KMS-11 (cell line): ENCODE data around the gene CCDC146.

Experiments used
- H2AFZ ChIP-seq: fragments of 200-600 bp; sonication (generic); 2 replicates; pipeline ENCODE4 v1.6.1; 2016; ENCODE audit warnings: antibody characterized with exemption, mixed run types, low read depth
- H3K27ac ChIP-seq: fragments of 200-600 bp; sonication (generic); 2 replicates; pipeline ENCODE4 v1.6.1; 2016; ENCODE audit warnings: mild to moderate bottlenecking, mixed run types
- H3K27me3 ChIP-seq: fragments of 200-600 bp; sonication (generic); 2 replicates; pipeline ENCODE4 v1.6.1; 2017; ENCODE audit warnings: mild to moderate bottlenecking, low read depth, mixed run types, moderate library complexity; ENCODE audit not compliant: insufficient read depth
- H3K36me3 ChIP-seq: fragments of 200-600 bp; sonication (generic); 2 replicates; pipeline ENCODE4 v1.6.1; 2017; ENCODE audit warnings: mild to moderate bottlenecking, mixed run types; ENCODE audit not compliant: insufficient read depth
- H3K4me1 ChIP-seq: fragments of 200-600 bp; sonication (generic); 2 replicates; pipeline ENCODE4 v1.6.1; 2016; ENCODE audit warnings: mild to moderate bottlenecking, low read depth, mixed run types; ENCODE audit not compliant: poor library complexity, severe bottlenecking
- H3K4me2 ChIP-seq: fragments of 200-600 bp; sonication (generic); 2 replicates; pipeline ENCODE4 v1.7.0; 2016; ENCODE audit warnings: mild to moderate bottlenecking, mixed run types
- H3K4me3 ChIP-seq: fragments of 200-600 bp; sonication (generic); IDR thresholded peaks from 2 replicates; pipeline ENCODE4 v1.6.1; 2017; ENCODE audit warnings: low read depth, low read length, mixed read lengths; ENCODE audit not compliant: insufficient read depth
- H3K79me2 ChIP-seq: fragments of 200-600 bp; sonication (generic); 2 replicates; pipeline ENCODE4 v1.6.1; 2016; ENCODE audit warnings: low read depth, mixed run types; ENCODE audit not compliant: insufficient read depth
- H3K9ac ChIP-seq: fragments of 200-600 bp; sonication (generic); 2 replicates; pipeline ENCODE4 v1.6.1; 2016; ENCODE audit warnings: mild to moderate bottlenecking, mixed run types
- H4K20me1 ChIP-seq: fragments of 200-600 bp; sonication (generic); 2 replicates; pipeline ENCODE4 v1.6.1; 2016; ENCODE audit warnings: mild to moderate bottlenecking, mixed run types; ENCODE audit not compliant: insufficient read depth
- TF ChIP-seq, protein P1 (sequence below): fragments of 200-600 bp; sonication (generic); conservative IDR thresholded peaks from 2 replicates; pipeline ENCODE4 v1.6.1; 2017; ENCODE audit warnings: low read depth, mild to moderate bottlenecking, antibody characterized with exemption, low read length, moderate library complexity, mixed read lengths

Gene CCDC146

DNA sequence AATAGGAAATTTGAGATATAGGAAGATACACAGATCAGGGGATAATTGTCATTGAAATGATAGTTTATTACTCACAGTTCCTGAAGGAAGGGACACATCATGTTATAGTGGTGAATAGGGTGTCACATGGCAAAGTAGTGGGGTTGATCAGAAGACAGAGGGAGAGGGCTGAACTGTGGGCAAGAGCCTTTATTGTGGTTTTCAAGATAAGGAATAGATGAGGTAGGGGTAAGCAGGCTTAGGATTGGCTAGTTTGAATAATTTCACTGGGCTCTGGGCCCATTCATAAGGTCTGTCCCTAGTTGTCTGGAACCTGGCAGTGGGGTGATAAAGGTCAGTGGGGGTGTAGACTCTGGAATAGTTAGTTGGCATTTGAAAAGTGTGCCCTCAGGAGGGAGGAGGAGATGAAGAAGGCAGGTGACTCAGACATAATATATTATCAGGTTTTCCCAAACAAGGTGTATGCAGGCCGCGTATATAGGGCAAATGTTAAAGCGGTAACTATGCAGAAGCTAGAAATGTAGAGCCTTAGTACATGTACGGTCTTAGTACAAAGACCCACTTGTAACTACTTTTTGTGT lies 58.7 kb downstream of the CCDC146 start:
- Histone ChIP-seq H2AFZ (no peak overlapping the region), H3K4me1 (no peaks in the 10 kb centered on the region), H3K36me3 (no peaks in the 10 kb centered on the region), H3K4me3 (no peak overlapping the region), H3K27me3 (no peaks in the 10 kb centered on the region), H3K27ac (no peak overlapping the region), H3K9ac (no peak overlapping the region), H3K79me2 (no peaks in the 10 kb centered on the region), H4K20me1 (no peaks in the 10 kb centered on the region), H3K4me2 (no peak overlapping the region)
- TF ChIP-seq, protein P1, sequence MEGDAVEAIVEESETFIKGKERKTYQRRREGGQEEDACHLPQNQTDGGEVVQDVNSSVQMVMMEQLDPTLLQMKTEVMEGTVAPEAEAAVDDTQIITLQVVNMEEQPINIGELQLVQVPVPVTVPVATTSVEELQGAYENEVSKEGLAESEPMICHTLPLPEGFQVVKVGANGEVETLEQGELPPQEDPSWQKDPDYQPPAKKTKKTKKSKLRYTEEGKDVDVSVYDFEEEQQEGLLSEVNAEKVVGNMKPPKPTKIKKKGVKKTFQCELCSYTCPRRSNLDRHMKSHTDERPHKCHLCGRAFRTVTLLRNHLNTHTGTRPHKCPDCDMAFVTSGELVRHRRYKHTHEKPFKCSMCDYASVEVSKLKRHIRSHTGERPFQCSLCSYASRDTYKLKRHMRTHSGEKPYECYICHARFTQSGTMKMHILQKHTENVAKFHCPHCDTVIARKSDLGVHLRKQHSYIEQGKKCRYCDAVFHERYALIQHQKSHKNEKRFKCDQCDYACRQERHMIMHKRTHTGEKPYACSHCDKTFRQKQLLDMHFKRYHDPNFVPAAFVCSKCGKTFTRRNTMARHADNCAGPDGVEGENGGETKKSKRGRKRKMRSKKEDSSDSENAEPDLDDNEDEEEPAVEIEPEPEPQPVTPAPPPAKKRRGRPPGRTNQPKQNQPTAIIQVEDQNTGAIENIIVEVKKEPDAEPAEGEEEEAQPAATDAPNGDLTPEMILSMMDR, result no peak

DNA sequence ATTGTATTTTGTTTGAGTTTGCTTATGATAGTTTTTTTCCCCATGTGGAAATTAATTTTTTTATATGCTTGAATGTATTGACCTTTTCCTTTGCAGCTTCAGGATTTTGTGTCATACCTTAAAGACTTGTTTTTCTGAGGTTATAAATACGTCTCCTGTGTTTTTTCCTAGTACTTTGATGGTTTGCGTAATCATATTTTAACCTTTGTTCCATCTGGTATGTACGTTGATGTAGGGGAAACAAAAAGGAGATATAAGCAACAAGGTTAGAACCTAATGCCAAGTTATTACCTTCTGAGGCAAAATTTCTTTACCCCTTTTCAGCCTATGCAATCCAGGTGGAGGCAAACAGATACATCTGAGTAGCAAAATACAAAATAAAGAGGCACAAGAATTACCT lies 59.3 kb downstream of the CCDC146 start:
- Histone ChIP-seq H3K9ac (no peak overlapping the region), H3K36me3 (no peaks in the 10 kb centered on the region), H3K4me2 (no peak overlapping the region), H3K4me1 (no peaks in the 10 kb centered on the region), H4K20me1 (no peaks in the 10 kb centered on the region), H3K27ac (no peak overlapping the region), H3K27me3 (no peaks in the 10 kb centered on the region), H2AFZ (no peak overlapping the region), H3K4me3 (no peak overlapping the region), H3K79me2 (no peaks in the 10 kb centered on the region)
- TF ChIP-seq, protein P1, result no peak

DNA sequence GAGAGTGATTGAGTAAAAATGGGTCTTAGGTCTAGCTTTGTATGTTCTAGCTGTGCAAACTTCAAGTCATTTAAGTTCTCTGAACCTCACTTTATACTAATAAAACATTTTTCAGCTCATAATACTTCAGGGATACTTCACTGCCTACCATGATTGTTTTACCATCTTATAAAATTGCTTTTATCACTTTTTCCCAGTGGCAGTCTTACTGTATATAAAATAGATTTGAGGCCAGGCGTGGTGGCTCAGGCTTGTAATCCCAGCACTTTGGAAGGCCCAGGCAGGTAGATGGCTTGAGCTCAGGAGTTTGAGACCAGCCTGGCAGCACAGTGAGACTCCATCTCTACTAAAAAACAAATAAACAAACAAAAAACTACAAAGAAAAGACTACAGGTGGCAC lies 59.8 kb downstream of the CCDC146 start:
- Histone ChIP-seq H3K9ac (no peak overlapping the region), H3K79me2 (no peaks in the 10 kb centered on the region), H3K4me3 (no peak overlapping the region), H3K36me3 (no peaks in the 10 kb centered on the region), H2AFZ (no peak overlapping the region), H4K20me1 (no peaks in the 10 kb centered on the region), H3K27ac (no peak overlapping the region), H3K4me1 (no peaks in the 10 kb centered on the region), H3K27me3 (no peaks in the 10 kb centered on the region), H3K4me2 (no peak overlapping the region)
- TF ChIP-seq, protein P1, result no peak

DNA sequence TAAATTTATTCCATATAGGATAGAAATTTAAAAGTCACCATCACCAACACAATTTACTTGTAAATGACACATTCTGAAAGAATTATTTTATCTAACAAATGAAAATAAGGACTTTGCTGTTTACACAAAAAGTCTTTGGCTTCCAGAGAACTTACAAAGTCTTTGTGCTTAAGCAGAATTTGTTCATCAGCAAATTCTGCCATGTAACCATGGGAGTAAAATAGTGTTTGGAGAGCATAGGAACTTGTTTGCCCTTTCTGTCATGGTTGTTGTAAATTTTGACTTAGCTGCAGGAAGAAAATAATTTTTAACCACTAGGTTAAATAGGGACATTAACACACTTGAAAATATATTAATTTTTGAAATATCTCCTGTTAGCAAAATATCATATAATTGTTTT lies 62.0 kb downstream of the CCDC146 start:
- Histone ChIP-seq H3K4me1 (no peaks in the 10 kb centered on the region), H3K9ac (no peak overlapping the region), H3K79me2 (no peaks in the 10 kb centered on the region), H3K4me2 (no peak overlapping the region), H3K27me3 (no peaks in the 10 kb centered on the region), H3K27ac (no peak overlapping the region), H2AFZ (no peak overlapping the region), H3K36me3 (no peaks in the 10 kb centered on the region), H4K20me1 (no peaks in the 10 kb centered on the region), H3K4me3 (no peak overlapping the region)
- TF ChIP-seq, protein P1, result no peak
